ENCODE measurements around the gene CHN2. TPM values are rescaled to one million over a fixed set of nuclear protein-coding genes. Genes with fewer than 3 reads are reported as not detected.

The CHN2 gene
- total RNA-seq, 1 experiment from 2014 or later: not detected

DNA sequence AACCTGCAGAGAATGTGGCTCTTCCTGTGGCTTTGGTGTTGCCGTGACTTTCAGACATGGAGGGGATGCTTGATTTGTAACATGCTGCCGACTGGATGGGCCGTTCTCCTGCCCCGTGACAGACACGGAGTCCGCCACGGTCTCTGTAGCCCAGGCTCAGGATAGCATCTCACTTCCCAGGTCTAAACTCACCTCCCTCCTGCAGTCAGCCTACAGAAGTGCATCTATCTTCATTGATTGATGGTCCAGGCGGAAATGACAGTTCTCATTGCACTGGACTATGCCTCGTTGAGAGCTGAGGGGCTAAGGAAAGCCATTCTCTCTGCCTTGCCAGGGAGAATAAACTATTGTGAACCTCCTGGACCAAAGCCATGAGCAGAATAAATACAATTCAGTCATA lies 77.5 kb downstream of the CHN2 start:
- TF ChIP-seq EZH2 (IDR thresholded peaks at IDR 0.05; ENCODE audit: low read depth): no peak
- TF ChIP-seq, protein P1, sequence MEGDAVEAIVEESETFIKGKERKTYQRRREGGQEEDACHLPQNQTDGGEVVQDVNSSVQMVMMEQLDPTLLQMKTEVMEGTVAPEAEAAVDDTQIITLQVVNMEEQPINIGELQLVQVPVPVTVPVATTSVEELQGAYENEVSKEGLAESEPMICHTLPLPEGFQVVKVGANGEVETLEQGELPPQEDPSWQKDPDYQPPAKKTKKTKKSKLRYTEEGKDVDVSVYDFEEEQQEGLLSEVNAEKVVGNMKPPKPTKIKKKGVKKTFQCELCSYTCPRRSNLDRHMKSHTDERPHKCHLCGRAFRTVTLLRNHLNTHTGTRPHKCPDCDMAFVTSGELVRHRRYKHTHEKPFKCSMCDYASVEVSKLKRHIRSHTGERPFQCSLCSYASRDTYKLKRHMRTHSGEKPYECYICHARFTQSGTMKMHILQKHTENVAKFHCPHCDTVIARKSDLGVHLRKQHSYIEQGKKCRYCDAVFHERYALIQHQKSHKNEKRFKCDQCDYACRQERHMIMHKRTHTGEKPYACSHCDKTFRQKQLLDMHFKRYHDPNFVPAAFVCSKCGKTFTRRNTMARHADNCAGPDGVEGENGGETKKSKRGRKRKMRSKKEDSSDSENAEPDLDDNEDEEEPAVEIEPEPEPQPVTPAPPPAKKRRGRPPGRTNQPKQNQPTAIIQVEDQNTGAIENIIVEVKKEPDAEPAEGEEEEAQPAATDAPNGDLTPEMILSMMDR (conservative IDR thresholded peaks at IDR 0.05): no peak
- Histone ChIP-seq H3K4me3 (no peak overlapping the region), H3K27ac (no peak overlapping the region), H3K4me1 (replicated peaks; ENCODE audit: insufficient read depth) (peaks cover 7% of the 10 kb centered on the region; the same call in 1 of the 2 replicates), H3K9me3 (ENCODE audit: insufficient read depth, low read depth) (no peaks in the 10 kb centered on the region), H2AFZ (no peak overlapping the region), H3K79me2 (ENCODE audit: low read depth) (no peaks in the 10 kb centered on the region), H3K36me3 (ENCODE audit: low read depth) (no peaks in the 10 kb centered on the region), H3F3A (ENCODE audit: insufficient read depth, low read depth) (no peaks in the 10 kb centered on the region), H4K20me1 (ENCODE audit: insufficient read depth) (no peaks in the 10 kb centered on the region), H3K9me2 (ENCODE audit: insufficient read depth) (no peaks in the 10 kb centered on the region), H3K4me2 (no peak overlapping the region), H3K27me3 (ENCODE audit: insufficient read depth, low read depth) (no peaks in the 10 kb centered on the region)
- no peak for DNase-seq
- CTCF ChIA-PET: no interaction called here
- POLR2A ChIA-PET (ENCODE audit: unreplicated experiment): no interaction called here
- intact Hi-C loops (cut with micrococcal nuclease; ENCODE audit: unreplicated experiment): no loop called here
- BruUV-seq (replicated peaks): no TSS peak

DNA sequence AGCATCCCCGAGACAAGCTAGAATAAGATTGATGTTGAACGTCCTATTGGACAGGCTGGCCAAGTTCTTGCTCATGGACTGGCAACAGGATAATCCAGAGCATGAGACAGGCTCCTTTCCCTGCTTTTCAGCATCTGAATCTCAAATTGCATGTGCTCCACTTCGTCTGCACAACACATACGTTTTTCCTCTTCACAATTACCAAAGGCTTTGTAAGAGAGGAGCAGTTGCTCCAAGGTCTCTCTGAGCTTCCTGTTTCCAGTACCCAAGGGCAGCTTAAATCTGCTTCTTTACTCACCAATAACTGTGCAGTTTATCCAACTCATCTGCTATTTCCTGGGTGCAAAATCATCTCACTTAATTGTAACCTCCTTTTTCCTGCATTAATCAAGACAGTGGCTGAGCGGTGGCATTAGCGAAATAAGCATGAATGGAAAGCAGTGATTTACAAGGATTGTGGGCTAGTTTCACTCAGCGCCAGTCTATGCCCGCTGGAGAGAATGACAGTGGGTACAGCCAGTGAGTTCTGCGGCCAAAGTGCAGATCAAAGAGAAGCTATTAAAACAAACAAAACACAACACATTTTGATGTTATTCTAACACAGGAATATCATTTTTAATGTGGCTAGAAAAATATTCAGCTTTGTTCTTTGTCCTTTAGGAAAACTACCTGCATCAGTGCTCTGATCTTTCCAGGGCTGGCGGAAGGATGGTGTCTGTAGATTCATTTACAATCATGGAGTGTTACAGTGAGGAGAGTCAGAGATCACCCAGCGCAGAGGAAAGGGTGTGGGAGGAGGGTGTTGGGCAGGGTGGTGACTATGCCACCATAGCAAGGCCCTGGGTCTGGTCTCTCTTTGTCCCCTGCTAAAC lies 79.8 kb downstream of the CHN2 start:
- Histone ChIP-seq H3K27me3 (ENCODE audit: insufficient read depth, low read depth) (0 out of 2 replicates have a peak, but pooled peaks cover 4% of the 10 kb centered on the region), H3K9me3 (ENCODE audit: insufficient read depth, low read depth) (no peaks in the 10 kb centered on the region), H2AFZ (no peak overlapping the region), H3K4me2 (no peak overlapping the region), H3K79me2 (ENCODE audit: low read depth) (no peaks in the 10 kb centered on the region), H3K9me2 (ENCODE audit: insufficient read depth) (no peaks in the 10 kb centered on the region), H3F3A (ENCODE audit: insufficient read depth, low read depth) (no peaks in the 10 kb centered on the region), H3K27ac (no peak overlapping the region), H4K20me1 (ENCODE audit: insufficient read depth) (no peaks in the 10 kb centered on the region), H3K4me3 (no peak overlapping the region), H3K4me1 (replicated peaks; ENCODE audit: insufficient read depth) (peaks cover 7% of the 10 kb centered on the region; the same call in 1 of the 2 replicates), H3K36me3 (ENCODE audit: low read depth) (no peaks in the 10 kb centered on the region)
- ChIA-PET CTCF (interaction anchor here (0.6 kb wide), 1 partner anchor 145 kb away, joined by 3 read pairs; no protein-coding TSS in a partner anchor), POLR2A (ENCODE audit: unreplicated experiment) (no interaction called here)
- BruUV-seq (replicated peaks): no TSS peak
- DNase-seq: no peak
- intact Hi-C loops (cut with micrococcal nuclease; ENCODE audit: unreplicated experiment): no loop called here
- TF ChIP-seq, protein P1 (conservative IDR thresholded peaks at IDR 0.05): no peak
- TF ChIP-seq EZH2 (IDR thresholded peaks at IDR 0.05; ENCODE audit: low read depth): no peak

DNA sequence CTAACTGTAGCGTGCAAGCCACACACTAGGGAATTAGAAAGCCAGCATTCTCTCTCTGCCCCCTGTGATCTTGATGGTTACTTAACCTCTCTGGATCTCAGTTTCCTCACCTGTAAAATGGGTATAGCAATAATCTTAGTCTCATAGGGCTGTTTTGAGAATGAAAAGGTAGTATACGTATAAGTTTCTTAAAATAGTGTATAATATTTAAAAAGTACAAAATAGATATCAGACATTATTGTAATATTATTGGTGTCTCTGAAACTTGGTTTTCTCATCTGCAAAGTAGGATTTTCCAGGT lies 80.4 kb downstream of the CHN2 start:
- POLR2A ChIA-PET (ENCODE audit: unreplicated experiment): no interaction called here
- intact Hi-C loops (cut with micrococcal nuclease; ENCODE audit: unreplicated experiment): no loop called here
- H3K4me2 ChIP-seq: no peak overlapping the region
- no peaks in the 10 kb centered on the region for H3K9me3 ChIP-seq (ENCODE audit: insufficient read depth, low read depth)
- H3K36me3 ChIP-seq (ENCODE audit: low read depth): no peaks in the 10 kb centered on the region
- no peak for DNase-seq
- no peak for TF ChIP-seq EZH2 (IDR thresholded peaks at IDR 0.05; ENCODE audit: low read depth)
- TF ChIP-seq, protein P1 (conservative IDR thresholded peaks at IDR 0.05): no peak
- no peak overlapping the region for H2AFZ ChIP-seq
- no peaks in the 10 kb centered on the region for H4K20me1 ChIP-seq (ENCODE audit: insufficient read depth)
- CTCF ChIA-PET: interaction anchor here (0.6 kb wide), 1 partner anchor 146 kb away, joined by 3 read pairs; no protein-coding TSS in a partner anchor
- BruUV-seq (replicated peaks): no TSS peak
- H3K4me3 ChIP-seq: no peak overlapping the region
- peaks cover 7% of the 10 kb centered on the region; the same call in 1 of the 2 replicates for H3K4me1 ChIP-seq (replicated peaks; ENCODE audit: insufficient read depth)
- H3K9me2 ChIP-seq (ENCODE audit: insufficient read depth): no peaks in the 10 kb centered on the region
- H3K27ac ChIP-seq: no peak overlapping the region
- H3F3A ChIP-seq (ENCODE audit: insufficient read depth, low read depth): no peaks in the 10 kb centered on the region
- H3K27me3 ChIP-seq (ENCODE audit: insufficient read depth, low read depth): 0 out of 2 replicates have a peak, but pooled peaks cover 6% of the 10 kb centered on the region
- no peaks in the 10 kb centered on the region for H3K79me2 ChIP-seq (ENCODE audit: low read depth)

Measured in PC-9 (cell line).